Choroid plexus epithelial cell (primary cell): ENCODE measurements around the gene FIBP.

Experiments
- DNase-seq: peaks from one replicate; pipeline ENCODE4 v3.0.0-alpha.2; 2010; ENCODE audit warnings: low read depth
- H3K4me3 ChIP-seq: 2 replicates; pipeline ENCODE4 v1.5.1; 2011; ENCODE audit warnings: low read depth, mild to moderate bottlenecking, control low read depth, low read length, moderate library complexity
- TF ChIP-seq, protein P1 (sequence below): conservative IDR thresholded peaks from 2 replicates; pipeline ENCODE4 v1.5.1; 2011; ENCODE audit warnings: low read depth, mild to moderate bottlenecking, control low read depth, inconsistent platforms, low read length, moderate library complexity

Gene FIBP

DNA sequence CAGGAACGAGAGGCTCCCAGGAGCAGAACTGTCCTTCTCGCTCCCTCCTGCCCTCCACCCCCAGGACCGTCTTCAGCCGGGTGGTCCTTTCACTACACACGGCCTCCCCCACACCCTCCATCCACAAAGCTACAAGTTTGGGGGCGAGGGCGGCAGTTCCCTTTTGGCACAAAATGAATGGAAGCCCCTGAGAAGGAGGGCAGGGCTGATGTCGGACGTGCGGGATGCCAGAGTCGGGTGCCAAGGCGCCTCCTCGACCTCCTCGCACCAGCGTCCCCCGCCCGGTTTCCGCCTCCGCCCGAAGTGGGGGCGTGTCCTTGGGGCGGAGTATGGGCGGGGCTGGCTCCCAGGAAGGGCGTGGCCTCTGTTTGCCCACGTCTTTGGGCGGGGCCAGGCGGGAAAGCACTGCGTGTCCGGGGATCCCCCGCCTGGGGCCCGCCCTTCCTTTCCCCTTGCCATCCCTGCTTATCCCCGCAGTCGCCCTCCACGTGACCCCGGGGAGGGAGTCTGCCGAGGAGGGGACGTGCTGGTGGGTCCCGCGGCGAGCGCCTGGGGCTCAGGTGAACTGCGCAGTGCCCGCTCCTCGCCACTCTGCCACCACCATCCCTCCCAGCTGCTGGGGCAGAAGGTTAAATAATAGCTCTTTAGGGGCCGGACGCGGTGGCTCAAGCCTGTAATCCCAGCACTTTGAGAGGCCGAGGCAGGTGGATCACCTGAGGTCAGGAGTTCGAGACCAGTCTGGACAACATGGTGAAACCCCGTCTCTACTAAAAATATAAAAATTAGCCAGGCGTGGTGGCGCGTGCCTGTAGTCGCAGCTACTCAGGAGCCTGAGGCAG, 14.7 kb downstream of the FIBP start:
- peak overlapping the region; percentile 72 for H3K4me3 ChIP-seq
- peak; percentile 94 for DNase-seq
- TF ChIP-seq, protein P1, sequence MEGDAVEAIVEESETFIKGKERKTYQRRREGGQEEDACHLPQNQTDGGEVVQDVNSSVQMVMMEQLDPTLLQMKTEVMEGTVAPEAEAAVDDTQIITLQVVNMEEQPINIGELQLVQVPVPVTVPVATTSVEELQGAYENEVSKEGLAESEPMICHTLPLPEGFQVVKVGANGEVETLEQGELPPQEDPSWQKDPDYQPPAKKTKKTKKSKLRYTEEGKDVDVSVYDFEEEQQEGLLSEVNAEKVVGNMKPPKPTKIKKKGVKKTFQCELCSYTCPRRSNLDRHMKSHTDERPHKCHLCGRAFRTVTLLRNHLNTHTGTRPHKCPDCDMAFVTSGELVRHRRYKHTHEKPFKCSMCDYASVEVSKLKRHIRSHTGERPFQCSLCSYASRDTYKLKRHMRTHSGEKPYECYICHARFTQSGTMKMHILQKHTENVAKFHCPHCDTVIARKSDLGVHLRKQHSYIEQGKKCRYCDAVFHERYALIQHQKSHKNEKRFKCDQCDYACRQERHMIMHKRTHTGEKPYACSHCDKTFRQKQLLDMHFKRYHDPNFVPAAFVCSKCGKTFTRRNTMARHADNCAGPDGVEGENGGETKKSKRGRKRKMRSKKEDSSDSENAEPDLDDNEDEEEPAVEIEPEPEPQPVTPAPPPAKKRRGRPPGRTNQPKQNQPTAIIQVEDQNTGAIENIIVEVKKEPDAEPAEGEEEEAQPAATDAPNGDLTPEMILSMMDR: no peak

- peak within 1 kb of the TSS; percentile 72 for H3K4me3 ChIP-seq
- peak; percentile 55 for DNase-seq
- TF ChIP-seq, protein P1: no peak
These were observed 15.5 kb downstream of the FIBP start, which contains the start of gene EFEMP2 for GRCh38 chr11:65872586-65873317. Gene EFEMP2, minus strand, starts transcription at chr11:65872800. Its CDS starts 446 bp downstream, at chr11:65872354.

DNA sequence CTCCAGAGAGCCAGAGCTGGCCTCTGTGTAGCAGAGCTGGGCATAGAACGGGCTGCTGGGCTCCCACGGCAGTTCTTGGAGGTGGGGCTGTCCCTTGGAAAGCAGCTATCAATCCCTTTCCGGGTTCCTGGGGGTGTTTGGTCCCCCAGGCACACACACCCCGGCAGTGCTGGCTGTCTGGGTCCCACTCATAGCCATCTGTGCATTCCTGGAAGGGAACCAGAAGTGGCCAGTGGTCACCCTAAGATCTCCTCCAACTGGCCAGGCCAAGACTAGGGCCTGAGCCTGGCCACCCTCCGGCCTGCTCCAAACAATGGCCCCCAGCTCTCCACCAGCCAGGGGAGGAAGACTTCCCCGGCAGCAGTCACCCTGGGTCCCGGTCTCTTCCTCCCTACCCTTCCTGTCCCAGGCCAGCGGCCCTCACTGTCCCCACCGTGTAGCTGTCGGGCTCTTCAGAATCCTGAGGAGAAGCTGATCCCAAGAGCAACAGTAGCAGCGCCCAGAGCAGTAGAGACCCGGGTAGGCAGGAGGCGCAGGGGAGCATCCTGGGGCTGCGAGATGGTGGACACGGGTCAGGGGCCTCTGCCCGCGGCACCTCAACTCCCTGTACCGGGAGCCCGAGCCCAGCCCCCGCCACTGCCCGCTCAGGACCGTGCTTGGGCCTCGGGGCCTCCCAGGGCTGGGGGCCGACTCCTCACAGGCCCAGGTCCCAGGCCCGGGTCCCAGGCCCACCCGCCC, 16.3 kb downstream of the FIBP start:
- TF ChIP-seq, protein P1: peak; percentile 48
- peak; percentile 50 for DNase-seq
- peak overlapping the region; percentile 72 for H3K4me3 ChIP-seq

DNA sequence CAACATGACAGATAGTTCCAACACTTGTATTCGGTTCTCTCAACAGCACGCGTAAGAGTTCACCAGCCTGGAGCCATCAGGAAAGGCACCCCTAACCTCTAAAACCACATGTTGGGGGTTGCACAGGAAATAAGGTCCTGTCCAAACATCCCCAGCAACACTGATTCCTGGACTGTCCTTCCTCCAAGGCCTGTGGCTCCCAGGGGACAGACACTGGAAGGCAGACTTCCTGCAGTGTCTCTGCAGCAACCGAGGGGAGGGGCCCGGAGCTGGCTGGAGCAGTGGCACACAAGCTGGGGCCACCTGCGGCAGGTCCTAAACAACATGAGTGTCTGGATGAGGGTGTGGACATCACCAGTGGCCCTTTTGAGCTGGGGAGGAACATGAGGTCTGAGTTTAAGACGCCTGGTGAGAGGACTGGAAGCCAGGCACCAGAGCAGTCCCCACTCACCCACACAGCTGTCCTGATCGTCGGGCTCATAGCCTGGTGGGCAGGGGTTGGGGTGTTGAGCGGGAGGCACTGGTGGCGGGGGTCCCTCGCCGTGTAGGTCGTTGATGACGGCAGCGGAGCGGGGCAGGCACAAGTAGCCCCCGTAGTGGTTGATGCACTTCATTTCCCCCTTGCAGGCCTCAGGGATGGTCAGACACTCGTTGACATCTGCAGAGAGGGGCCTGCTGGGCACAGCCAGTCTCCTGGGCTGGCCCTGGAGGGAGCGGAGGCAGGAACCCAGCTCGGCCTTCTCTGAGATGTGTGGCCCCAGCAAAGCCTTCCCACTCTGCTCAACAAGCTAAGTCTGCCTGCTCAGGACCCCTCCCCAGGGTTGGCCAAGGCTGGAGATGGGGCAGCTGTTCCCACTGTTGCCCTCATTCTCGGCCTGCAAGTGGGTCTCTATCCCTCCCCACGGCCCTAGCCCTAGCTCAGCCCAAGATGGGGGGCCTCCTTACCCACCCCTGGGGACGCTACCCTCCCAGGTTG, 17.3 kb downstream of the FIBP start:
- TF ChIP-seq, protein P1: no peak
- H3K4me3 ChIP-seq: peak overlapping the region; percentile 72

GRCh38 chr11:65870307-65870658, 18.0 kb downstream of the FIBP start:
- no peak for DNase-seq
- TF ChIP-seq, protein P1: no peak
- peak overlapping the region; percentile 30 for H3K4me3 ChIP-seq

More for the DNA sequence above, 17.3 kb downstream of the FIBP start:
- DNase-seq: no peak

GRCh38 chr11:65869643-65870306, 18.5 kb downstream of the FIBP start:
- no peak for DNase-seq
- TF ChIP-seq, protein P1: no peak
- H3K4me3 ChIP-seq: no peak overlapping the region
